ENCODE data around the gene ASB6. TPM values are rescaled to one million over a fixed set of nuclear protein-coding genes. Genes with fewer than 3 reads are reported as not detected.

The ASB6 gene
- total and polyA plus RNA-seq, 2 of the 13 experiments (the other 11 are each of a cell fraction or from before 2014, with no cell fraction given) = 8.2 to 8.4 TPM

DNA sequence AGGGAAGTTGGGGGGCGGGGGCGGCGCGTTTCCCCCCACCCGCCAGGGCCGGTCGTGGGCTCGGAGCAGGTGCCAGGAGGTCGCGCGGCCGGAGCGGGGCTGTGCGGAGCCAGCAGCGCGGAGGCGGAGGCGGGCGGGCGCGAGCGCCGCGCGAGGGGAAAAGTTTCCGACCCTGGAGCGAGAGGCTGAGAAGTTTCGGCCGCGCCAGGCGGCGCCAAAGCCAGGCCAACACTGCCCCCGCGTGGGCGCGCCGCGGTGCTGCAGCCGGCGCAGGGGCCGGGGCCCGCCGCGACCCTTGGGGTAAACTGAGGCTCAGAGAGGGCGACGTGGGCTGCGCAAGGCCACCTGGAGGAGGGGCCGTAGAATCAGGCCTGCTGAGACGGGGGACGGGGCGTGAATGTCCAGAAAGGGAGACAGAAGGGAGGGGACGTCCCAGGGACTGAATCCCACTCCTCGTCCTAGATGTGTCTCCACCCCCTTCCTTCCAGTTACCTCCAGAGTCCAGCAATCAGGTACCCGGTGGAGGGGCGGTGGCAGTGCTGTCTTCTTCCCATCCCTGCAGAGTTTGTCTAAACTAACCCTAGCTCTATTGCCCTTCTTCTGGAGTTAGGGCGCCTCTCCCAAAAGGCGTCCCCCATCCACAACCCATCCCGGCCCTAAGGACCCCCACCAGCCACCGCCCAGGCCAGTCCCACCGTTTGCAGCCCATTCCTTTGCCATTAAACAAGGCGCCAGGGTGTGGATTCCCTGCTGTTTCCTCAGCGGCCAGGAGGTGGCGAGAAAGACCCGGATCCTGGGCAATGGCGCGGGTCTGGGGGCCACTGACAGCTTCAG lies 31.3 kb downstream of the ASB6 start (continued):
- TF ChIP-seq KLF16 (CRISPR knock-in tag; IDR thresholded peaks at IDR 0.05) (0 out of 4 replicates have a peak, but pooled peaks of 1 of the 2 experiments have one; percentile 30), ZNF446 (CRISPR knock-in tag; IDR thresholded peaks at IDR 0.05) (no peak), CHCHD3 (CRISPR knock-in tag; IDR thresholded peaks at IDR 0.05) (0 out of 2 replicates have a peak, but pooled peaks have one; percentile 12), SALL2 (CRISPR knock-in tag; IDR thresholded peaks at IDR 0.05) (peak; percentile 84; the same call in 1 of the 2 replicates), ZNF709 (CRISPR knock-in tag; IDR thresholded peaks at IDR 0.05) (0 out of 2 replicates have a peak, but pooled peaks have one; percentile 55), ZSCAN22 (CRISPR knock-in tag; IDR thresholded peaks at IDR 0.05) (0 out of 2 replicates have a peak, but pooled peaks have one; percentile 61), ZBTB38 (CRISPR knock-in tag; IDR thresholded peaks at IDR 0.05) (peak; percentile 72; the same call in 1 of the 2 replicates), ZNF556 (CRISPR knock-in tag; IDR thresholded peaks at IDR 0.05; ENCODE audit: borderline replicate concordance) (no peak), ZNF629 (CRISPR knock-in tag; conservative IDR thresholded peaks at IDR 0.05) (peak; percentile 23; the same call in 1 of the 2 replicates), ZNF441 (CRISPR knock-in tag; IDR thresholded peaks at IDR 0.05; ENCODE audit: borderline replicate concordance) (0 out of 2 replicates have a peak, but pooled peaks have one; percentile 48), STAG1 (CRISPR knock-in tag; IDR thresholded peaks at IDR 0.05) (peak; percentile 96), PHF8 (CRISPR knock-in tag; IDR thresholded peaks at IDR 0.05) (no peak; the same call in 1 of the 2 replicates), ZNF781 (CRISPR knock-in tag; IDR thresholded peaks at IDR 0.05; ENCODE audit: borderline replicate concordance, not compliant biosample characterization) (peak; percentile 25), ZNF552 (CRISPR knock-in tag; IDR thresholded peaks at IDR 0.05; ENCODE audit: borderline replicate concordance) (no peak)
- TF ChIP-seq, protein P1, sequence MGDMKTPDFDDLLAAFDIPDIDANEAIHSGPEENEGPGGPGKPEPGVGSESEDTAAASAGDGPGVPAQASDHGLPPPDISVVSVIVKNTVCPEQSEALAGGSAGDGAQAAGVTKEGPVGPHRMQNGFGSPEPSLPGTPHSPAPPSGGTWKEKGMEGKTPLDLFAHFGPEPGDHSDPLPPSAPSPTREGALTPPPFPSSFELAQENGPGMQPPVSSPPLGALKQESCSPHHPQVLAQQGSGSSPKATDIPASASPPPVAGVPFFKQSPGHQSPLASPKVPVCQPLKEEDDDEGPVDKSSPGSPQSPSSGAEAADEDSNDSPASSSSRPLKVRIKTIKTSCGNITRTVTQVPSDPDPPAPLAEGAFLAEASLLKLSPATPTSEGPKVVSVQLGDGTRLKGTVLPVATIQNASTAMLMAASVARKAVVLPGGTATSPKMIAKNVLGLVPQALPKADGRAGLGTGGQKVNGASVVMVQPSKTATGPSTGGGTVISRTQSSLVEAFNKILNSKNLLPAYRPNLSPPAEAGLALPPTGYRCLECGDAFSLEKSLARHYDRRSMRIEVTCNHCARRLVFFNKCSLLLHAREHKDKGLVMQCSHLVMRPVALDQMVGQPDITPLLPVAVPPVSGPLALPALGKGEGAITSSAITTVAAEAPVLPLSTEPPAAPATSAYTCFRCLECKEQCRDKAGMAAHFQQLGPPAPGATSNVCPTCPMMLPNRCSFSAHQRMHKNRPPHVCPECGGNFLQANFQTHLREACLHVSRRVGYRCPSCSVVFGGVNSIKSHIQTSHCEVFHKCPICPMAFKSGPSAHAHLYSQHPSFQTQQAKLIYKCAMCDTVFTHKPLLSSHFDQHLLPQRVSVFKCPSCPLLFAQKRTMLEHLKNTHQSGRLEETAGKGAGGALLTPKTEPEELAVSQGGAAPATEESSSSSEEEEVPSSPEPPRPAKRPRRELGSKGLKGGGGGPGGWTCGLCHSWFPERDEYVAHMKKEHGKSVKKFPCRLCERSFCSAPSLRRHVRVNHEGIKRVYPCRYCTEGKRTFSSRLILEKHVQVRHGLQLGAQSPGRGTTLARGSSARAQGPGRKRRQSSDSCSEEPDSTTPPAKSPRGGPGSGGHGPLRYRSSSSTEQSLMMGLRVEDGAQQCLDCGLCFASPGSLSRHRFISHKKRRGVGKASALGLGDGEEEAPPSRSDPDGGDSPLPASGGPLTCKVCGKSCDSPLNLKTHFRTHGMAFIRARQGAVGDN (CRISPR knock-in tag; IDR thresholded peaks at IDR 0.05) = peak; percentile 31; the same call in 1 of the 2 replicates
- TF ChIP-seq, protein P2, sequence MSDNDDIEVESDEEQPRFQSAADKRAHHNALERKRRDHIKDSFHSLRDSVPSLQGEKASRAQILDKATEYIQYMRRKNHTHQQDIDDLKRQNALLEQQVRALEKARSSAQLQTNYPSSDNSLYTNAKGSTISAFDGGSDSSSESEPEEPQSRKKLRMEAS (IDR thresholded peaks at IDR 0.05) = no peak
- TF ChIP-seq, protein P3, sequence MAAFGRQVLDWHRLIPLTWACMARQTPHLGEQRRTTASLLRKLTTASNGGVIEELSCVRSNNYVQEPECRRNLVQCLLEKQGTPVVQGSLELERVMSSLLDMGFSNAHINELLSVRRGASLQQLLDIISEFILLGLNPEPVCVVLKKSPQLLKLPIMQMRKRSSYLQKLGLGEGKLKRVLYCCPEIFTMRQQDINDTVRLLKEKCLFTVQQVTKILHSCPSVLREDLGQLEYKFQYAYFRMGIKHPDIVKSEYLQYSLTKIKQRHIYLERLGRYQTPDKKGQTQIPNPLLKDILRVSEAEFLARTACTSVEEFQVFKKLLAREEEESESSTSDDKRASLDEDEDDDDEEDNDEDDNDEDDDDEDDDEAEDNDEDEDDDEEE (CRISPR knock-in tag; IDR thresholded peaks at IDR 0.05) = peak; percentile 86; the same call in 1 of the 2 replicates
- TF ChIP-seq, protein P4, sequence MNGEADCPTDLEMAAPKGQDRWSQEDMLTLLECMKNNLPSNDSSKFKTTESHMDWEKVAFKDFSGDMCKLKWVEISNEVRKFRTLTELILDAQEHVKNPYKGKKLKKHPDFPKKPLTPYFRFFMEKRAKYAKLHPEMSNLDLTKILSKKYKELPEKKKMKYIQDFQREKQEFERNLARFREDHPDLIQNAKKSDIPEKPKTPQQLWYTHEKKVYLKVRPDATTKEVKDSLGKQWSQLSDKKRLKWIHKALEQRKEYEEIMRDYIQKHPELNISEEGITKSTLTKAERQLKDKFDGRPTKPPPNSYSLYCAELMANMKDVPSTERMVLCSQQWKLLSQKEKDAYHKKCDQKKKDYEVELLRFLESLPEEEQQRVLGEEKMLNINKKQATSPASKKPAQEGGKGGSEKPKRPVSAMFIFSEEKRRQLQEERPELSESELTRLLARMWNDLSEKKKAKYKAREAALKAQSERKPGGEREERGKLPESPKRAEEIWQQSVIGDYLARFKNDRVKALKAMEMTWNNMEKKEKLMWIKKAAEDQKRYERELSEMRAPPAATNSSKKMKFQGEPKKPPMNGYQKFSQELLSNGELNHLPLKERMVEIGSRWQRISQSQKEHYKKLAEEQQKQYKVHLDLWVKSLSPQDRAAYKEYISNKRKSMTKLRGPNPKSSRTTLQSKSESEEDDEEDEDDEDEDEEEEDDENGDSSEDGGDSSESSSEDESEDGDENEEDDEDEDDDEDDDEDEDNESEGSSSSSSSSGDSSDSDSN (CRISPR knock-in tag; IDR thresholded peaks at IDR 0.05) = peak; percentile 44; the same call in 1 of the 2 replicates
- TF ChIP-seq, protein P5, sequence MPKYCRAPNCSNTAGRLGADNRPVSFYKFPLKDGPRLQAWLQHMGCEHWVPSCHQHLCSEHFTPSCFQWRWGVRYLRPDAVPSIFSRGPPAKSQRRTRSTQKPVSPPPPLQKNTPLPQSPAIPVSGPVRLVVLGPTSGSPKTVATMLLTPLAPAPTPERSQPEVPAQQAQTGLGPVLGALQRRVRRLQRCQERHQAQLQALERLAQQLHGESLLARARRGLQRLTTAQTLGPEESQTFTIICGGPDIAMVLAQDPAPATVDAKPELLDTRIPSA (CRISPR knock-in tag; IDR thresholded peaks at IDR 0.05; ENCODE audit: borderline replicate concordance) = 0 out of 2 replicates have a peak, but pooled peaks have one; percentile 30
